Cortex of kidney (tissue), 1 donor: ENCODE measurements around the gene LLGL2.
A peak's percentile ranks its signal among the peaks of the same experiment; 100 is the strongest.
"Not testable (repeated sequence)": the region's sequence is repeated elsewhere in the genome, so short reads cannot be mapped to it uniquely, and the experiment has no call there.

ENCODE experiments used
- DNase-seq: peaks from one replicate; lab custom pipeline; 2025; lab: John Stamatoyannopoulos, UW

The LLGL2 gene

GRCh38 chr17:75570034-75570676, 44.7 kb downstream of the LLGL2 start:
- DNase-seq, result no peak

- no peak for DNase-seq
Measured at GRCh38 chr17:75570772-75571171, 45.3 kb downstream of the LLGL2 start.

- no peak for DNase-seq
Measured at GRCh38 chr17:75571197-75571884, 45.8 kb downstream of the LLGL2 start.

GRCh38 chr17:75571885-75572215, 46.4 kb downstream of the LLGL2 start:
- no peak for DNase-seq

DNA sequence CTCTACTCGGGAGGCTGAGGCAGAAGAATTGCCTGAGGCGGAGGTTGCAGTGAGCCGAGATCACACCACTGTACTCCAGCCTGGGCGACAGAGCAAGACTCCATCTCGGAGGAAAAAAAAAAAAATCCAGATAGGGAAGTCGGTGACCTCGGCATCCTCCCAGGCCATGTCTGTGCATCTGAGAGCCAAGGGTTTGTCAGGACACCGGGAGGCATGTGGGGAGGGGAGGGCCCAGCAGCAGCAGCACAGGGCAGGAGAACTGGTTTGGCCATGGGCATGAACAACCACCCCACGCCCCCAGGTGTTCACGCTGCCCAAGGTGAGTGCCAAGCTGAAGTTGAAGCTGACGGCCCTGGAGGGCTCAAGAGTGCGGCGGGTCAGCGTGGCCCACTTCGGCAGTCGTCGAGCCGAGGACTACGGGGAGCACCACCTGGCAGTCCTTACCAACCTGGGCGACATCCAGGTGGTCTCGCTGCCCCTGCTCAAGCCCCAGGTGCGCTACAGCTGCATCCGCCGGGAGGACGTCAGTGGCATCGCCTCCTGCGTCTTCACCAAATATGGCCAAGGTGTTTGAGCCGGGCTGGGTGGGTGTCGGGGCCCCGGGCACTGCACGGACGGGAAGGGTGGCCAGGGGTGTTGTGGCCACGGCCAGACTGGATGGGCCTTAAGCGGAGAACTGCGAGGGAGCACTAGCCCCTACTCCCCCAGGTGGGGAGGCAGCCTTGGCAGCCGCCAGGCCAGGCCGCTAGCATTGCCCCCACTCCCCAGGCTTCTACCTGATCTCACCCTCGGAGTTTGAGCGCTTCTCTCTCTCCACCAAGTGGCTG, 47.4 kb downstream of the LLGL2 start:
- no peak for DNase-seq

DNA sequence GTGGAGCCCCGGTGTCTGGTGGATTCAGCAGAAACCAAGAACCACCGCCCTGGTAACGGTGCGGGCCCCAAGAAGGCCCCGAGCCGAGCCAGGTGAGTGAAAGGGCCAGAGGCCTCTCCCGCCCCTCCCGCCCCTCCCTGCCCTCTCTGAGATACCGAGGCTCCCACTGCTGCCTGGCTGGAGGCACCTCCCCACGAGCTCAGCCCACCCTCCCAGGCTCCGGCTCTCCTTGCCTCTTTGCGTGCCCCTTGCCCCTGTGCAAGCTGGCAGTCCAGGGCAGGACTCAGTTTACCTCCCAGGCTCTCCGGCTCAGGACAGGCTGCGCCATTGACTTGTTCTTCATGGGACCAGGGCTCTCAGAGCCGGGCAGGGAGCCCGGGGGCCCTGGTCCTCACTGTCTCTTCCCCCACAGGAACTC, 48.1 kb downstream of the LLGL2 start:
- no peak for DNase-seq

DNA sequence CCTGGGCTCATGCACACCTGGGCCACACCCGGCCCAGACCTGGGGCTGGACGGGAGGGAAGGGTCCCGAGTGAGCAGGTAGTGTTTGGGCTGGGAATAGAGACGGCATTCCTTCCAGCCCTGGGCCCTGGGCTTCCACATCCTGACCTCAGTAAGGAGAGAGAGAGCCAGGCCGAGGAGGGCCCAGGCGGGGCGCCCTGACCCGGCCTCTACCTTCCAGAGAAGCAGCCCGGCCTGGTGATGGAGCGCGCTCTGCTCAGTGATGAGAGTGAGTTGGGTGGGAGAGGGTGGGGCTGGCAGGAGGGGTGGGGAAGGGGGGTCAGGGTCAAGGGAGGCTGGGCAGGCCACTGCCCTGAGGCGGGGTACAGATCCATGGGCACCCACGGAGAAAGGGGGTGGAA, 48.5 kb downstream of the LLGL2 start:
- no peak for DNase-seq

DNA sequence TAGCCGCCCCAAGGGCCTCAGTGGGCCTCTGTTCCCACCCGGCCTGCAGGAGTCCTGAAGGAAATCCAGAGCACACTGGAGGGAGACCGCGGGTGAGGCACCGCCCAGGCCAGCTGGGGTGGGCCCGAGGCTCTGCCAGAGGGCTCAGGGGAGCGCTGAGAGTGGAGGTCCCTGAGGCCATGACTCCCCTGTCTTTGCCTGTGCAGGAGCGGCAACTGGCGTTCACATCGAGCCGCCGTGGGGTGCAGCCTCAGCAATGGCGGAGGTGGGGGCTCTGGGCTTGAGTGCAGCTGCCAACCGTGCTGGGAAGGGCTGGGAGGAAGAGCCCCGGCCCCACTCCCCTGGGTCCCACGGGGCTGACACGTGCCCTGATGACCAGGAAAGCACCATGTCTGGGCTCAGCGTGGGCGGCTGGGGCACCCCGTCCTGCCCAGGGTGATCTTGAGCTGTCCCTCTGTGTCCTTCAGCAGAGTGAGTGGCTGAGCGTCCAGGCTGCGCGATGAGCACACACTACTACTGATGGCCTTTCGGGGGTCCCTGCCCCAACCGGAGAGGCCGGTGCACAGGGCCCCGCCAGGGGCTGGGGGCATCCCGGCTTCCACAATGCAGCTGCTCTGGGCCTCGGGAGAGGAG, 49.0 kb downstream of the LLGL2 start:
- no peak for DNase-seq

- DNase-seq, result no peak
Measured at GRCh38 chr17:75575197-75575596, 49.7 kb downstream of the LLGL2 start.

- no peak for DNase-seq
Measured at GRCh38 chr17:75575728-75576127, 50.2 kb downstream of the LLGL2 start.

GRCh38 chr17:75576661-75577060, 51.2 kb downstream of the LLGL2 start:
- DNase-seq, result no peak

DNA sequence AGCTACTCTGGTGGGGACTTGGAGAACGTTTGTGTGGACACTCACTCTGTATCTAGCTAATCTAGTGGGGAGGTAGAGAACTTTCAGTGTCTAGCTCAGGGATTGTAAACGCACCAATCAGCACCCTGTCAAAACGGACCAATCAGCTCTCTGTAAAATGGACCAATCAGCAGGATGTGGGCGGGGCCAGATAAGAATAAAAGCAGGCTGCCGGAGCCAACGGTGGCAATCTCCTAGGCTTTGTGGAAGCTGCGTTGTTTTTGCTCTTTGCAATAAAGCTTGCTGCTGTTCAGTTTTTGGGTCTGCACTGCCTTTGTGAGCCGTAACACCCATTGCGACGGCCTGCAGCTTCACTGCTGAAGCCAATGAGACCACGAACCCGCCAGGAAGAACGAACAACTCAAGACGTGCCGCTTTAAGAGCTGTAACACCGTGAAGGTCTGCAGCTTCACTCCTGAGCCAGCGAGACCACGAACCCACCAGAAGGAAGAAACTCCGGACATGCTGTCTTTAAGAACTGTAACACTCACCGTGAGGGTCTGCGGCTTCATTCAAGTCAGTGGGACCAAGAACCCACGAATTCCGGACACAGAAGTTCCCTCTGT, 55.7 kb downstream of the LLGL2 start:
- not testable (repeated sequence) for DNase-seq

DNA sequence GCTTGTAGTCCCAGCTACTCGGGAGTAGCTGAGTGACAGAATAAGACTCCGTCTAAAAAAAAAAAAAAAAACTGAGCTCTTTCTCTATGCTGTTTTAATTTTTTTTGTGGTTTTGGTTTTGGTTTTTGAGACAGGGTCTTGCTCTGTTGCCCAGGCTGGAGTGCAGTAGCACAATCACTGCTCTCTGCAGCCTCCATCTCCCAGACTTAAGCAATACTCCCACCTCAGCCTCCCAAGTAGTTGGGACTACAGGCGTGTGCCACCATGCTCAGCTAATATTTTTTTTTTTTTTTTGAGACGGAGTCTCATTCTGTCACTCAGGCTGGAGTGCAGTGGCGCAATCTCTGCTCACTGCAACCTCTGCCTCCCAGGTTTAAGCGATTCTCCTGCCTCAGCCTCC, 57.7 kb downstream of the LLGL2 start:
- DNase-seq, result not testable (repeated sequence)

GRCh38 chr17:75584849-75585175, 59.3 kb downstream of the LLGL2 start:
- DNase-seq, result no peak

DNA sequence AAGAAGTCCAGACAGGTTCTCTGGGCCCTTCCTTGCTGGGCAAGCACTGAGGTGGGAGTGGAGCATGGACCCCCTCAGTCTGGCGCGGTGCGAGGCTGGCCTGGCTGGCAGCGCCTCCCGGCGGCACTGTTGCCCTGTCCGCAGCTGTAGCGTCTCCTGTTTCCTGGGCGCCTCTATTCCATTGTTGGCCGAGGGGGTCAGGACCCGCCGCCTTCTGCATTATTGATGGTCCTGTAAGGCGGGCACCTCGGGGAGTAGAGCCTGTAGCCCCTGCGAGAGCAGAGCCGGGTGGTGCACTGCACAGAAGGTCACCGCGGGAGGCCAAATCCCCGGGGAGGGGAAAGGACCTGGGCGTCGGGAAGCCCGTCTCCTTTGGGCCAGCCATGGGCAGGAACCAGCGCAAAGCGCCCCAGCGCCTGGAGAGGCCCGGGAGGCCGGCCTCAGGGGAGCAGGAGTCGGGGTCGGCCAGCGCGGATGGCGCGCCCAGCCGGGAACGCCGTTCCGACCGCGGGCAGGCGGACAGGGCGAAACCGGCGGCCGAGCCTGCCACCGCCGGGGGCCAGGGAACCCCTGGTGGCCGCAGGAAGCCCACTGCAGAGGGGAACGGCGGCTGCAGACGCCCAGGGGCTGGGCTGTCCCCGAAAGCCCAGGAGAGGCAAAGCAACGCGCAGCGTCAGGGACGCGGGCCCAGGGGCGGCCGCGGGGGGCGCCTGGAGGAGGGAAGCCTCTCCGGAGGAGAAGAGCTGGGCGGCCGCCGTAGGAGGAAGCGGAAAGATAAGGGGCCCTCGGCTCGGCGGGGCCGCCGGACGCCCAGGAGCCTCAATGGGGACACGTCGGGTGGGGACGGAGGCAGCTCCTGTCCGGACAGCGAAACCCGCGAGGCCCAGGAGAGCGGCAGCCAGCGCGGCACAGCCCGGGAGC, 62.4 kb downstream of the LLGL2 start, which contains the start of gene MYO15B:
Gene MYO15B, plus strand, starts transcription at position 126 of the 921 bp plus-strand sequence. Its CDS starts 258 bp downstream, at position 384.
- DNase-seq, result no peak

DNA sequence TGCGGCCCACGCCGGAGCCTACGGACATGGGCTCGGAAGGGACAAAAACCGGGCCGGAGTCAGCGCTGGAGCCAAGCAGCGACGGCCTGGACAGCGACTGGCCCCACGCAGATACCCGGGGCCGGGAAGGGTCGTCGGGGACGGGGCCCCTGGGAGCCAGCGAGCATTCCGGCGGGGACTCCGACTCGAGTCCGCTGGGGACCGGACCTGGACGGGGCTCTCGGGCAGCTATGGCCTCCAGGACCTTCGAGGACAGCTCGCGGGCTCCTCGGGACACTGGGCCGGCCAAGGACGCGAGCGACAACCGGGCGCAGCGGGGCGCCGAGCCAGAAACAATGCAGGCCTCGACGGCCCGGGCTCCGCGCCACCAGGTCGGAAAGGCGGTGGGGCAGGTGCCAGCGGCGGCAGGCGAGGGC, 63.1 kb downstream of the LLGL2 start:
- no peak for DNase-seq

GRCh38 chr17:75589012-75589918, 63.8 kb downstream of the LLGL2 start:
- DNase-seq, result peak; percentile 75

- DNase-seq, result no peak
Measured at GRCh38 chr17:75589919-75590303, 64.4 kb downstream of the LLGL2 start.

DNA sequence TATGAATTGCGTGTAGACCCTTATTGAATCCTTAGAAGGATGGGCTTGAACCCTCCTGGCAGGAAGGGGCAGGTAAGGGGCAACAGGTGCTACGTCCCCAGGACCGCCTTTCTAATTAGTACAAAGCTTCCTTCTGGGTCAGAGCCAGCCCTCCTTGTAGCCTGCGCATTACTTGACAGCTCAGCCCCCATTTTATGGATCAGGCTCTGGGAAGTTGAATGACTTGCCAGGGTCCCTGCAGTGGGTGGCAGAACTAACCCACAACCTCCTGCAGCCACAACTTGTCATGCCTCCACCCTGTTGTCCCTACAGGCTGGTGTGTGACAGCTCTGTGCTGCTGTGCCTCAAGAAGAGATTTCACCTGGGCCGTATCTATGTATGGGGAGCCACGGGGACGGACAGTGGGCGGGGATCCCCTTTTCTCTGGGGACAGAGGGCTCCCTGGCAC, 64.8 kb downstream of the LLGL2 start:
- DNase-seq, result no peak
